Mucosa of descending colon (tissue), 3 donors: ENCODE measurements around the gene FZD8. TPM values are rescaled to one million over a fixed set of nuclear protein-coding genes. Genes with fewer than 3 reads are reported as not detected.

Source experiments
- ATAC-seq: fragments of 200-7000 bp; cut with Tn5 transposase; one replicate; pipeline ENCODE4 v1.9.1; 2020; ENCODE audit warnings: mild to moderate bottlenecking, moderate library complexity
- DNase-seq, 3 donors: peaks; one replicate each; pipeline ENCODE4 v3.0.0-alpha.2; 2020
- H3K36me3 ChIP-seq: fragments of 200-600 bp; one replicate; pipeline ENCODE4 v1.8.0; 2021; ENCODE audit warnings: low read depth, mild to moderate bottlenecking
- H3K4me1 ChIP-seq: fragments of 200-600 bp; one replicate; pipeline ENCODE4 v1.8.0; 2021; ENCODE audit warnings: low read depth, mild to moderate bottlenecking
- H3K4me3 ChIP-seq: fragments of 200-600 bp; one replicate; pipeline ENCODE4 v1.8.0; 2021; ENCODE audit warnings: mild to moderate bottlenecking
- H3K9me3 ChIP-seq: fragments of 200-600 bp; one replicate; pipeline ENCODE4 v1.8.0; 2021; ENCODE audit warnings: mild to moderate bottlenecking
- intact Hi-C, 2 donors: fragments of 100-400 bp; cut with DNase I in 1 of 2; cut with micrococcal nuclease in 1 of 2; formaldehyde crosslinking; loops; one replicate each; pipeline versions ENCODE4 v1.11.0 to v1.11.1; 2022; cut with DNase I, micrococcal nuclease
- total RNA-seq, 3 donors: library from RNA; stranded (reverse); fragmentation: NEBNext Ultra II Directional in 2 of 3; extraction: Animal tissue kit (Norgen Biotek cat#: 25700) in 2 of 3; gene quantifications; one replicate each; pipeline versions ENCODE4 v1.2.1 to v1.2.4, GENCODE V29; 2021 to 2023
- TF ChIP-seq, protein P1 (sequence below): fragments of 200-600 bp; IDR thresholded peaks from one replicate; pipeline ENCODE4 v1.8.0; 2022; ENCODE audit warnings: antibody characterized with exemption, mild to moderate bottlenecking
- donor health status: DM: no; HTN: no; CAD: no; lungs with moderate emphysema.
- donor health status: DM: no; HTN: no; CAD: no.
- donor health status: DM: no; HTN: yes; CAD: no.

Gene FZD8
- total RNA-seq, 3 donors from 2014 or later: 13.4 to 31.3 (median 14.8) TPM

DNA sequence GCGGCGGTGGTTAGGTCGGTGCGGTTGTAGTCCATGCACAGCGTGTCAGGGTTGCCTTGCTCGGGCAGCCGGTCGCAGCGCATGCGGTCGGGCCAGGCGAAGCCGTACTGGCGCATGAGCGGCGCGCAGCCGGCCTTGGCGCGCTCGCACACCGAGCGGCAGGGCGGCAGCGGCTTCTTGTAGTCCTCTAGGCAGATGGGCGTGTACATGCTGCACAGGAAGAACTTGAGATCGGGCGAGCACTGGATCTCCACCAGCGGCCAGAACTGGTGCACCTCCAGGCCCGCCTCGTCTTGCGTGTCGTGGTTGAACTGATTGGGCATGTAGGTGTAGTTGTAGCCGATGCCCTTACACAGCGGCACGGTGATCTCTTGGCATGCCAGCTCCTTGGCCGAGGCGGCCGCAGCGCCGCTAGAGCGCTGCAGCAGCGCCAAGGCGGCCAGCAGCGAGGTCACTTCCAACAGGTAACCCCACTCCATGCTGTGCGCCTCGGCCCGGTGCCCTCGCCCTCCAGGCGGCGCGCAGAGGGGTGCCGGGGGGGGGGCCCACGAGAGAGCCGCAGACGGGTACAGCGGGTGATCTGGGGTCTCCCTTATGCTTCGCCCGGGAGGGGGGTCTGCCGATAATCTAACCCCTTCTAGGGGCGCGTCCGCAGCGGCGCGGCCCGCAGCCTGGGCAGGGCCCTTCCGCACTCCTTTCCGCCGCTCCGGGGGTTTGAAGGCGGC, 983 bp downstream of the FZD8 start:
- peaks cover 16% of the 10 kb centered on the region for H3K4me1 ChIP-seq
- TF ChIP-seq, protein P1, sequence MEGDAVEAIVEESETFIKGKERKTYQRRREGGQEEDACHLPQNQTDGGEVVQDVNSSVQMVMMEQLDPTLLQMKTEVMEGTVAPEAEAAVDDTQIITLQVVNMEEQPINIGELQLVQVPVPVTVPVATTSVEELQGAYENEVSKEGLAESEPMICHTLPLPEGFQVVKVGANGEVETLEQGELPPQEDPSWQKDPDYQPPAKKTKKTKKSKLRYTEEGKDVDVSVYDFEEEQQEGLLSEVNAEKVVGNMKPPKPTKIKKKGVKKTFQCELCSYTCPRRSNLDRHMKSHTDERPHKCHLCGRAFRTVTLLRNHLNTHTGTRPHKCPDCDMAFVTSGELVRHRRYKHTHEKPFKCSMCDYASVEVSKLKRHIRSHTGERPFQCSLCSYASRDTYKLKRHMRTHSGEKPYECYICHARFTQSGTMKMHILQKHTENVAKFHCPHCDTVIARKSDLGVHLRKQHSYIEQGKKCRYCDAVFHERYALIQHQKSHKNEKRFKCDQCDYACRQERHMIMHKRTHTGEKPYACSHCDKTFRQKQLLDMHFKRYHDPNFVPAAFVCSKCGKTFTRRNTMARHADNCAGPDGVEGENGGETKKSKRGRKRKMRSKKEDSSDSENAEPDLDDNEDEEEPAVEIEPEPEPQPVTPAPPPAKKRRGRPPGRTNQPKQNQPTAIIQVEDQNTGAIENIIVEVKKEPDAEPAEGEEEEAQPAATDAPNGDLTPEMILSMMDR: no peak
- ATAC-seq (peak; percentile 68), DNase-seq (peak; percentile 72 to 82 (median 81))
- no peaks in the 10 kb centered on the region for H3K36me3 ChIP-seq
- intact Hi-C loops: loop anchor here in 1 of 2 donors (5.0 kb wide), 1 partner anchor 276 kb away; no protein-coding TSS in a partner anchor
- H3K4me3 ChIP-seq: peak overlapping the region; percentile 75
- no peaks in the 10 kb centered on the region for H3K9me3 ChIP-seq

DNA sequence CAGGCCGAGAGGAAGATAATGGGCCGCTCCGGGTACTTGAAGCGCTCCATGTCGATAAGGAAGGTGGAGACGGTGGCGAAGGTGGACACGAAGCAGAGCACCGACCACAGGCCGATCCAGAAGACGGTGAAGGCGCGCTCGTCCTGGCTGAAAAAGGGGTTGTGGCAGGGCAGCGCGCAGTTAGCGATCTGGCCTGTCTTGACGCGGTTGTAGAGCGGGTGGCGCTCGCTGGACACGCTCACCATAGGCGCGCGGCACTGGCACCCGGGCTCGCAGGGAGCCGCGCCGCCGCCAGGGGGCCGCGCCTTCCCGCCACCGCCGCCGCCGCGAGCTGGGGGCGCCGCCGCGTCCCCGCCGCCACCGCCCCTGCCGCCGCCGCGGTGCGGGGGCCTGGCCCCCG, 1.6 kb downstream of the FZD8 start:
- Histone ChIP-seq H3K36me3 (no peaks in the 10 kb centered on the region), H3K4me1 (peaks cover 22% of the 10 kb centered on the region), H3K9me3 (no peaks in the 10 kb centered on the region), H3K4me3 (no peak overlapping the region)
- intact Hi-C loops: loop anchor here in 1 of 2 donors (5.0 kb wide), 1 partner anchor 277 kb away; no protein-coding TSS in a partner anchor
- DNase-seq (peak; percentile 75 to 79 (median 76)), ATAC-seq (peak; percentile 45)
- TF ChIP-seq, protein P1: peak; percentile 41

DNA sequence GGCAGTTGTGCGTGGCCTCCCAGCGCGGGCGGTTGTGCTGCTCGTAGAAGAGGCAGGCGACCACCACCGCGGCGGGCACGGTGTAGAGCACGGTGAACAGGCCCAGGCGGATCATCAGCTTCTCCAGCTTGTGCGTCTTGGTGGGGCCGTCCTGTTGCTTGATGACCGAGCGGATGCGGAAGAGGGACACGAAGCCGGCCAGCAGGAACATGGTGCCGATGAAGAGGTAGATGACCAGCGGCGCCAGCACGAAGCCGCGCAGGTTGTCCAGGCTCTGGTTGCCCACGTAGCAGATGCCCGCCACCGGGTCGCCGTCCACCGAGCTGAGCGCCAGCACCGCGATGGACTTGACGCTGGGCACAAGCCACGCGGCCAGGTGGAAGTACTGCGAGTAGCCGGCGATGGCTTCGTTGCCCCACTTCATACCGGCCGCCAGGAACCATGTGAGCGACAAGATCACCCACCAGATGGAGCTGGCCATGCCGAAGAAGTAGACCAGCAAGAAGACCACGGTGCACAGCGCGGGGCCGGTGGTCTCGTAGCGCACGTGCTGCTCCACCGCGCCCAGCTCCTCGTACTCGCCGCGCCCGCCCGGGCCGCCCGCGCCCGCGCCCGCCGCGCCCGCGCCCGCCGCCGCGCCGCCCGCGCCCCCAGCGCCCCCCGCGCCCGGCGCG, 2.2 kb downstream of the FZD8 start:
- ATAC-seq (no peak), DNase-seq (peak; percentile 21 to 54 (median 44))
- TF ChIP-seq, protein P1: no peak
- H3K4me1 ChIP-seq: peaks cover 22% of the 10 kb centered on the region
- intact Hi-C loops: loop anchor here (5.0 kb wide), 3 partner anchors 277 to 1142 kb away; no protein-coding TSS in a partner anchor
- H3K4me3 ChIP-seq: no peak overlapping the region
- H3K36me3 ChIP-seq: no peaks in the 10 kb centered on the region
- no peaks in the 10 kb centered on the region for H3K9me3 ChIP-seq

DNA sequence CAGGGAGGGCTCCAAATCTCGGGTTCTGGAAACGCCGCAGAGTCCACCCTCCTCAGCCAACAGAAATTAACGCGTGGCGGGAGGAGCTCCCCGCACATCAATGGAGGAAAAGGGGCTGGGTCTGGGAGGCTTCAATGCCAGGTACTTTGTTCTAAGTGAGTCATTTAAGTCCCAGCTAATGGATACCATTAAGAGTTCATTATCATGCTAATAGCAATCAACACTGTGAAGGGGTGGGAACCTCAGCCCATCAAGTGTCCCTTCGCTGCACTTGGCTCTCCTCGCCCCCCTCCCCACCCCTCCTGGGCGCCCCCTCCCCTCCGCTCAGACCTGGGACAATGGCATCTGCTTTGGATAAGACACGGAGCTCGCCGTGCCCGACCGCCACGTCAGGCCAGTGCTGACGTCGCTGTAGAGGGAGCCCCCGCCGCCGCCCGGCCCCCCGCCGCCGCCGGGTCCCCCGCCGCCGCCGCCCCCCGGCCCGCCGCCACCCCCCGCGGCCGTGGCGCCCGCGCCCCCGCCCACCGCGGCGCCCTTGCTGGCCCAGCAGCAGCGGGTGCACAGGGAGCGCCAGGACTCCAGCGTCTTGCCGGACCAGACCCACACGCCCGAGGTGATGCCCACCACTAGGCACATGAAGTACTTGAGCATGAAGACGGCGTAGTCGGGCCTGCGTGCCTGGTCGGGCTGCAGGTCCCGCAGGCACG, 2.9 kb downstream of the FZD8 start:
- no peak for DNase-seq
- Histone ChIP-seq H3K4me3 (no peak overlapping the region), H3K36me3 (no peaks in the 10 kb centered on the region), H3K4me1 (peaks cover 22% of the 10 kb centered on the region), H3K9me3 (no peaks in the 10 kb centered on the region)
- intact Hi-C loops: loop anchor here (5.0 kb wide), 2 partner anchors 1138 to 1143 kb away; no protein-coding TSS in a partner anchor
- TF ChIP-seq, protein P1: no peak
- no peak for ATAC-seq

DNA sequence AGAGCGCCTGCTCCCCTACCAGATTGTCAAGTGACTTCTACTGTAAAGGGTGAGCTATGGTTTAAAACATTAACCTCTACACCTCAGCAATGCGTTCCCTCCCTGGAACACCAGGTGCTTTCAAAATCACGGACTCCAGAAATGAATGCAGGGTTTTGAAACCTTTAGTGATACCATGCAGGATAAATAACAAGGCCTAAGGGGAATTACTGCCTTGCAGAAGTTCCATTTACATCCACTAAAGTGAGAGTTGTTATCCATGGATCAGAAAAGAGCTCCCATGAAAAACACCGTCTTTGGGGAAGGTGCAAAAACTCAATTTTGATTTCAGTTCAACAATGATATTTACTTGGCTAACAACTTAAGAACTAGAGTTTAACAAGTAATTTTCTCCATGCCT, 4.0 kb downstream of the FZD8 start:
- intact Hi-C loops: loop anchor here (5.0 kb wide), 2 partner anchors 1139 to 1144 kb away; no protein-coding TSS in a partner anchor
- ATAC-seq (no peak), DNase-seq (no peak)
- TF ChIP-seq, protein P1: no peak
- Histone ChIP-seq H3K4me1 (peaks cover 18% of the 10 kb centered on the region), H3K9me3 (no peaks in the 10 kb centered on the region), H3K36me3 (no peaks in the 10 kb centered on the region), H3K4me3 (no peak overlapping the region)
